OCI-LY3 (cell line): Measurements from ENCODE around the gene GPR137.
A peak's percentile ranks its signal among the peaks of the same experiment; 100 is the strongest.

Source experiments
- CTCF ChIP-seq: fragments of 200-600, 300-600 bp; sonication (generic); IDR thresholded peaks from 2 replicates; pipeline ENCODE4 v1.5.1; 2014; ENCODE audit warnings: antibody characterized with exemption, low read length, low read depth
- EZH2phosphoT487 ChIP-seq: fragments of 200-600 bp; shearing (Covaris generic); IDR thresholded peaks from 2 replicates; pipeline ENCODE4 v1.6.1; 2018; ENCODE audit warnings: antibody characterized with exemption, mixed run types, low read depth

- TF ChIP-seq CTCF (peak; percentile 97), EZH2phosphoT487 (no peak)
Observed at GRCh38 chr11:64304316-64305072, 18.8 kb downstream of the GPR137 start.
